K562 (cell line): ENCODE measurements around the gene ANKRD13D. TPM values are rescaled to one million over a fixed set of nuclear protein-coding genes. Genes with fewer than 3 reads are reported as not detected.
A peak's percentile ranks its signal among the peaks of the same experiment; 100 is the strongest.

ENCODE experiments used
- ATAC-seq: fragments of 200-7000 bp; cut with Tn5 transposase; 3 replicates; pipeline ENCODE4 v1.9.1; 2020; ENCODE audit warnings: moderate library complexity
- BruUV-seq: library from RNA; stranded (reverse); fragments of 400-500 nt; replicated peaks from 2 replicates; lab custom pipeline; 2021; lab: Mats Ljungman, UMichigan
- CTCF ChIA-PET: fragments of 300-600 bp; formaldehyde crosslinking; extraction: SDS; loops from one replicate; lab custom pipeline; 2021; ENCODE audit warnings: low intra/inter-chr PET ratio; lab: Yijun Ruan, JAX
- POLR2A ChIA-PET: fragments of 300-600, 350-650 bp; sonication (Branson Sonifier 250); formaldehyde crosslinking; extraction: SDS; loops from one replicate; lab custom pipeline; 2021; ENCODE audit warnings: antibody characterized with exemption, inconsistent platforms; lab: Yijun Ruan, JAX
- DNase-seq, 4 experiments: peaks; one replicate each; pipeline versions ENCODE4 v3.0.0 to v3.0.0-alpha.2; 2011 to 2018; ENCODE audit warnings: low spot score in 3 of 4, mixed read lengths in 3 of 4; ENCODE audit errors: extremely low read depth in 1 of 4
- FAIRE-seq: peaks from 2 replicates; lab custom pipeline; 2011; peaks lifted over from hg19 to GRCh38; lab: Jason Lieb, UNC
- H2AFZ ChIP-seq: 2 replicates; pipeline ENCODE4 v1.6.0; 2011; ENCODE audit warnings: low read depth, low read length, control low read depth, inconsistent platforms
- H3K27ac ChIP-seq: fragments of 200-600 bp; 3 replicates; pipeline ENCODE4 v1.8.0; 2011; ENCODE audit warnings: low read depth, mild to moderate bottlenecking, control low read depth, inconsistent platforms, low read length, moderate library complexity, mixed read lengths; ENCODE audit errors: extremely low read depth
- H3K27me3 ChIP-seq, 2 experiments: fragments of 300-600 bp in 1 of 2; 2 replicates in 1 of 2; 3 replicates in 1 of 2; pipeline versions ENCODE4 v1.6.0 to v1.8.0; 2011; ENCODE audit warnings: inconsistent platforms in 2 of 2, low read length in 2 of 2, mild to moderate bottlenecking in 1 of 2, mixed read lengths in 1 of 2, moderate library complexity in 1 of 2; ENCODE audit not compliant: control insufficient read depth in 2 of 2, insufficient read depth in 2 of 2
- H3K36me3 ChIP-seq: fragments of 300-600 bp; 3 replicates; pipeline ENCODE4 v1.8.0; 2011; ENCODE audit warnings: mild to moderate bottlenecking, low read length, inconsistent platforms; ENCODE audit not compliant: control insufficient read depth, insufficient read depth
- H3K4me1 ChIP-seq, 2 experiments: fragments of 200-600 bp in 1 of 2; replicated peaks in 1 of 2; 2 replicates in 1 of 2; 3 replicates in 1 of 2; pipeline versions ENCODE4 v1.5.1 to v1.8.0; 2011; ENCODE audit warnings: inconsistent platforms in 2 of 2, low read length in 2 of 2, mild to moderate bottlenecking in 1 of 2, mixed read lengths in 1 of 2, moderate library complexity in 1 of 2; ENCODE audit not compliant: control insufficient read depth in 2 of 2, insufficient read depth in 2 of 2
- H3K4me2 ChIP-seq: 2 replicates; pipeline ENCODE4 v1.6.1; 2011; ENCODE audit warnings: low read length, control low read depth, inconsistent platforms, mixed read lengths; ENCODE audit not compliant: insufficient read depth
- H3K4me3 ChIP-seq: fragments of 200-600 bp; sonication (generic), shearing (Covaris generic); 2 replicates; pipeline ENCODE4 v1.5.1; 2016; ENCODE audit warnings: control low read depth, inconsistent platforms
- H3K79me2 ChIP-seq: fragments of 200-600 bp; 3 replicates; pipeline ENCODE4 v1.8.0; 2011; ENCODE audit warnings: low read length, inconsistent platforms; ENCODE audit not compliant: control insufficient read depth, insufficient read depth
- H3K9ac ChIP-seq, 2 experiments: 2 replicates each; pipeline versions ENCODE4 v1.6.0 to v1.6.1; 2011; ENCODE audit warnings: low read depth in 2 of 2, low read length in 2 of 2, control low read depth in 1 of 2, inconsistent platforms in 1 of 2, mild to moderate bottlenecking in 1 of 2, mixed read lengths in 1 of 2; ENCODE audit not compliant: insufficient read depth in 1 of 2
- H3K9me1 ChIP-seq: one replicate; pipeline ENCODE4 v1.6.0; 2011; ENCODE audit warnings: inconsistent platforms, mild to moderate bottlenecking, low read length, moderate library complexity; ENCODE audit not compliant: control insufficient read depth, insufficient read depth
- H3K9me3 ChIP-seq: replicated peaks from 2 replicates; pipeline ENCODE4 v1.5.1; 2011; ENCODE audit warnings: low read depth, low read length, inconsistent platforms; ENCODE audit not compliant: control insufficient read depth, insufficient read depth
- H4K20me1 ChIP-seq: replicated peaks from 2 replicates; pipeline ENCODE4 v1.6.1; 2011; ENCODE audit warnings: low read length, inconsistent platforms, mixed read lengths; ENCODE audit not compliant: control insufficient read depth, insufficient read depth
- BMI1 ChIP-seq: fragments of 150-350 bp; IDR thresholded peaks from 2 replicates; pipeline ENCODE4 v1.6.1; 2014; ENCODE audit warnings: low read length
- ETV1 ChIP-seq: fragments of 450-650 bp; conservative IDR thresholded peaks from 2 replicates; pipeline ENCODE4 v1.6.1; 2016; ENCODE audit warnings: missing genetic modification characterization, control low read depth, low read depth, missing compliant biosample characterization
- KLF13 ChIP-seq: fragments of 450-650 bp; IDR thresholded peaks from 2 replicates; pipeline ENCODE4 v1.6.1; 2016; ENCODE audit warnings: missing genetic modification characterization, low read depth, mild to moderate bottlenecking, missing compliant biosample characterization, moderate library complexity, borderline replicate concordance
- PYGO2 ChIP-seq: fragments of 450-650 bp; IDR thresholded peaks from 2 replicates; pipeline ENCODE4 v1.6.1; 2016; ENCODE audit warnings: mild to moderate bottlenecking, missing genetic modification characterization, moderate library complexity, missing compliant biosample characterization
- SMARCA4 ChIP-seq: fragments of 450-650 bp; IDR thresholded peaks from 2 replicates; pipeline ENCODE4 v1.6.1; 2016
- SUPT5H ChIP-seq: fragments of 450-650 bp; IDR thresholded peaks from 2 replicates; pipeline ENCODE4 v1.6.1; 2016
- THRAP3 ChIP-seq: fragments of 450-650 bp; IDR thresholded peaks from 2 replicates; pipeline ENCODE4 v1.6.1; 2016; ENCODE audit warnings: mild to moderate bottlenecking, inconsistent platforms, borderline replicate concordance
- ZFP36 ChIP-seq: fragments of 150-350 bp; IDR thresholded peaks from 2 replicates; pipeline ENCODE4 v1.6.1; 2018; ENCODE audit warnings: low read length, low read depth; ENCODE audit not compliant: partially characterized antibody
- ZNF589 ChIP-seq: fragments of 200-800 bp; sonication (Bioruptor generic); IDR thresholded peaks from 2 replicates; pipeline ENCODE4 v1.6.1; 2016; ENCODE audit warnings: low read depth, missing genetic modification characterization, missing compliant biosample characterization
- WGBS: fragments of 100-300 bp; shearing (Covaris generic); methylation state at CpG from one replicate; pipeline ENCODE4 v1.1.6; 2016; ENCODE audit warnings: low coverage, mixed read lengths; ENCODE audit not compliant: insufficient coverage; ENCODE audit errors: missing lambda C conversion rate; 5-methylcytosine and 5-hydroxymethylcytosine counted together
- in situ Hi-C: fragments of 300-500 bp; cut with MboI; formaldehyde crosslinking; loops from 4 replicates; pipeline ENCODE4 v1.15.0; 2018; ENCODE audit warnings: inconsistent platforms, mixed read lengths
- intact Hi-C: fragments of 100-400 bp; cut with micrococcal nuclease; formaldehyde crosslinking; loops from 2 replicates; pipeline ENCODE4 v1.14.2; 2022
- polyA plus RNA-seq, 8 experiments: library from polyadenylated mRNA; depleted of rRNA in 4 of 8; stranded (reverse) in 5 of 8; unstranded in 3 of 8; fragments of >200 nt; fragmentation: Nextera tagmentation in 2 of 8; fragmentation: Illumina TruSeq in 1 of 8; extraction: Ambion mirVana in 2 of 8; extraction: Trizol in 1 of 8; gene quantifications; 2 replicates each; pipeline versions ENCODE4 v1.2.1 to v1.2.3, GENCODE V29; 2011 to 2014; ENCODE audit warnings: inconsistent platforms in 1 of 8, missing spikeins in 1 of 8
- total RNA-seq, 7 experiments: library from RNA; depleted of rRNA in 6 of 7; stranded (reverse); fragments of >200 nt in 6 of 7; fragmentation: Illumina TruSeq in 2 of 7; extraction: Trizol in 2 of 7; gene quantifications; 2 replicates each; pipeline versions ENCODE4 v1.2.1 to v1.2.3, GENCODE V29; 2011 to 2021; ENCODE audit warnings: low replicate concordance in 1 of 7
- TF ChIP-seq, protein P1 (sequence below): sonication (generic); IDR thresholded peaks from 2 replicates; pipeline ENCODE4 v1.6.1; 2016
- TF ChIP-seq, protein P2 (sequence below): IDR thresholded peaks from 2 replicates; pipeline ENCODE4 v1.6.1; 2016; ENCODE audit warnings: missing genetic modification characterization, missing compliant biosample characterization
- TF ChIP-seq, protein P3 (sequence below): sonication (generic); formaldehyde crosslinking; IDR thresholded peaks from 2 replicates; pipeline ENCODE4 v1.8.1; 2022; ENCODE audit warnings: missing genetic modification reagents

The ANKRD13D gene
- total and polyA plus RNA-seq, 9 of the 15 experiments (the other 6 are each of a cell fraction or from before 2014, with no cell fraction given): 0.94 to 40.9 (median 22.4) TPM

DNA sequence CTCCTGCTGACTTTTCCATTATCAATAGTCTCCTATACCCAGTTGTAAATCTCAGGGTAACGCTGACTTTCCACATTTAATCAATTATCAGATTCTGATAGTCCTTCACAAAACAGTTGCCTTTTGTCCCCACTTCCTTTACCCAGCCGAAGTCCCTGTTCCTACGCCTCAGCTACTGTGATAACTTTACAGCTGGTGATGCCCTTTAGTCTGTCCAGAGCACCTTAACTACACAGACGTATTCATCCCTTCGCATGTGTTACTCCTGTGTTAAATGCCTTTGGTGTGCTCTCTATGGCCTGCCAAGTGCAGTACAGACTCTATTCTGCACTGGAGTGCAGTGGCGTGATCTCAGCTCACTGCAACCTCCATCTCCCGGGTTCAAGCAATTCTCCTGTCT, 34.4 kb downstream of the ANKRD13D start:
- Histone ChIP-seq H3K36me3 (no peaks in the 10 kb centered on the region; the same call in 2 of the 3 replicates), H3K9me1 (no peaks in the 10 kb centered on the region), H2AFZ (no peak overlapping the region), H3K9me3 (no peaks in the 10 kb centered on the region), H3K27ac (no peak overlapping the region), H3K4me3 (no peak overlapping the region), H3K4me2 (no peak overlapping the region), H4K20me1 (no peaks in the 10 kb centered on the region), H3K79me2 (peaks cover 1% of the 10 kb centered on the region; the same call in 1 of the 3 replicates), H3K27me3 (no peaks in the 10 kb centered on the region), H3K9ac (no peak overlapping the region), H3K4me1 (peaks cover 5 to 10% of the 10 kb centered on the region in 2 experiments; a peak in 3 of 5 replicates)
- BruUV-seq: no TSS peak
- TF ChIP-seq ZFP36 (no peak), PYGO2 (tag) (no peak), SUPT5H (no peak), ETV1 (tag) (no peak), SMARCA4 (no peak), KLF13 (tag) (no peak), BMI1 (no peak), THRAP3 (no peak), ZNF589 (CRISPR knock-in tag) (no peak)
- TF ChIP-seq, protein P1, sequence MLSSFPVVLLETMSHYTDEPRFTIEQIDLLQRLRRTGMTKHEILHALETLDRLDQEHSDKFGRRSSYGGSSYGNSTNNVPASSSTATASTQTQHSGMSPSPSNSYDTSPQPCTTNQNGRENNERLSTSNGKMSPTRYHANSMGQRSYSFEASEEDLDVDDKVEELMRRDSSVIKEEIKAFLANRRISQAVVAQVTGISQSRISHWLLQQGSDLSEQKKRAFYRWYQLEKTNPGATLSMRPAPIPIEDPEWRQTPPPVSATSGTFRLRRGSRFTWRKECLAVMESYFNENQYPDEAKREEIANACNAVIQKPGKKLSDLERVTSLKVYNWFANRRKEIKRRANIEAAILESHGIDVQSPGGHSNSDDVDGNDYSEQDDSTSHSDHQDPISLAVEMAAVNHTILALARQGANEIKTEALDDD: no peak
- TF ChIP-seq, protein P2, sequence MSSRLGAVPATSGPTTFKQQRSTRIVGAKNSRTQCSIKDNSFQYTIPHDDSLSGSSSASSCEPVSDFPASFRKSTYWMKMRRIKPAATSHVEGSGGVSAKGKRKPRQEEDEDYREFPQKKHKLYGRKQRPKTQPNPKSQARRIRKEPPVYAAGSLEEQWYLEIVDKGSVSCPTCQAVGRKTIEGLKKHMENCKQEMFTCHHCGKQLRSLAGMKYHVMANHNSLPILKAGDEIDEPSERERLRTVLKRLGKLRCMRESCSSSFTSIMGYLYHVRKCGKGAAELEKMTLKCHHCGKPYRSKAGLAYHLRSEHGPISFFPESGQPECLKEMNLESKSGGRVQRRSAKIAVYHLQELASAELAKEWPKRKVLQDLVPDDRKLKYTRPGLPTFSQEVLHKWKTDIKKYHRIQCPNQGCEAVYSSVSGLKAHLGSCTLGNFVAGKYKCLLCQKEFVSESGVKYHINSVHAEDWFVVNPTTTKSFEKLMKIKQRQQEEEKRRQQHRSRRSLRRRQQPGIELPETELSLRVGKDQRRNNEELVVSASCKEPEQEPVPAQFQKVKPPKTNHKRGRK (tag): no peak
- TF ChIP-seq, protein P3, sequence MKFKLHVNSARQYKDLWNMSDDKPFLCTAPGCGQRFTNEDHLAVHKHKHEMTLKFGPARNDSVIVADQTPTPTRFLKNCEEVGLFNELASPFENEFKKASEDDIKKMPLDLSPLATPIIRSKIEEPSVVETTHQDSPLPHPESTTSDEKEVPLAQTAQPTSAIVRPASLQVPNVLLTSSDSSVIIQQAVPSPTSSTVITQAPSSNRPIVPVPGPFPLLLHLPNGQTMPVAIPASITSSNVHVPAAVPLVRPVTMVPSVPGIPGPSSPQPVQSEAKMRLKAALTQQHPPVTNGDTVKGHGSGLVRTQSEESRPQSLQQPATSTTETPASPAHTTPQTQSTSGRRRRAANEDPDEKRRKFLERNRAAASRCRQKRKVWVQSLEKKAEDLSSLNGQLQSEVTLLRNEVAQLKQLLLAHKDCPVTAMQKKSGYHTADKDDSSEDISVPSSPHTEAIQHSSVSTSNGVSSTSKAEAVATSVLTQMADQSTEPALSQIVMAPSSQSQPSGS (CRISPR knock-in tag): no peak
- FAIRE-seq (no peak), DNase-seq (peak in 1 of 4 experiments; percentile 2), ATAC-seq (no peak)
- 74% methylated on average over 7 of the region's 7 CpGs for WGBS
- CTCF ChIA-PET: no interaction called here
- intact Hi-C loops: no loop called here
- in situ Hi-C loops: no loop called here
- POLR2A ChIA-PET: interaction anchor here (0.7 to 1.9 kb wide), 3 partner anchors 10 to 62 kb away, joined by 3 to 4 read pairs (median 3); no protein-coding TSS in a partner anchor
